Right lobe of liver (tissue), 6 donors: Measurements from ENCODE around the gene MMS22L. TPM values are rescaled to one million over a fixed set of nuclear protein-coding genes. Genes with fewer than 3 reads are reported as not detected.

Experiments
- ATAC-seq, 4 donors: fragments of 200-7000 bp; cut with Tn5 transposase; one replicate each; pipeline ENCODE4 v1.9.1; 2020; ENCODE audit warnings: mild to moderate bottlenecking in 4 of 4, moderate library complexity in 4 of 4
- DNase-seq, 3 donors: peaks; one replicate each; pipeline ENCODE4 v3.0.0-alpha.2; 2020
- H3K27ac ChIP-seq, 3 donors: fragments of 200-600 bp; one replicate each; pipeline ENCODE4 v1.8.0; 2022
- H3K27me3 ChIP-seq, 2 donors: fragments of 200-600 bp; one replicate each; pipeline ENCODE4 v1.8.0; 2022
- H3K36me3 ChIP-seq, 4 donors: fragments of 200-600 bp; sonication (generic) in 1 of 4; one replicate each; pipeline versions ENCODE4 v1.5.1 to v1.8.0; 2017 to 2022; ENCODE audit warnings: control low read depth in 1 of 4
- H3K4me1 ChIP-seq, 4 donors: fragments of 200-600 bp; sonication (generic) in 1 of 4; one replicate each; pipeline versions ENCODE4 v1.5.1 to v1.8.0; 2017 to 2022; ENCODE audit warnings: control low read depth in 1 of 4
- H3K4me3 ChIP-seq, 3 donors: fragments of 200-600 bp; one replicate each; pipeline ENCODE4 v1.8.0; 2022
- H3K9me3 ChIP-seq, 4 donors: fragments of 200-600 bp; sonication (generic) in 1 of 4; one replicate each; pipeline versions ENCODE4 v1.5.1 to v1.8.0; 2017 to 2022; ENCODE audit warnings: control low read depth in 1 of 4
- POLR2A ChIP-seq: fragments of 450-650 bp; IDR thresholded peaks from one replicate; pipeline ENCODE4 v1.6.1; 2017; ENCODE audit warnings: antibody characterized with exemption, mild to moderate bottlenecking
- WGBS: methylation state at CpG from one replicate; pipeline ENCODE4 v1.1.6; 2018; ENCODE audit warnings: low coverage, low lambda C conversion rate; ENCODE audit not compliant: insufficient coverage; ENCODE audit errors: missing lambda C conversion rate; 5-methylcytosine and 5-hydroxymethylcytosine counted together
- intact Hi-C, 2 donors: fragments of 100-400 bp; cut with DNase I; formaldehyde crosslinking; loops; one replicate each; pipeline versions ENCODE4 v1.11.2 to v1.14.1; 2022
- total RNA-seq, 6 experiments: library from RNA; depleted of rRNA in 2 of 6; stranded (reverse); fragments of >200 nt in 2 of 6; fragmentation: NEBNext Ultra II Directional in 3 of 6; extraction: Animal tissue kit (Norgen Biotek cat#: 25700) in 3 of 6; gene quantifications; one replicate each; pipeline versions ENCODE4 v1.1.0 to v1.2.4, GENCODE V29; 2016 to 2023
- TF ChIP-seq, protein P1 (sequence below), 4 donors: fragments of 200-600 bp in 3 of 4; fragments of 450-650 bp in 1 of 4; IDR thresholded peaks; one replicate each; pipeline versions ENCODE4 v1.5.1 to v1.8.0; 2016 to 2022; ENCODE audit warnings: antibody characterized with exemption in 4 of 4, mild to moderate bottlenecking in 2 of 4
- donor health status: DM: no; HTN: yes; CAD: no.
- donor health status: DM: no; HTN: no; CAD: no.
- donor health status: DM: no; HTN: no; CAD: no.
- donor health status: DM: no; HTN: yes; CAD: no.
- donor health status: DM: no; HTN: yes; CAD: no.

Gene MMS22L
- total RNA-seq, 6 experiments from 2014 or later: 0.79 to 5.4 (median 2.3) TPM

DNA sequence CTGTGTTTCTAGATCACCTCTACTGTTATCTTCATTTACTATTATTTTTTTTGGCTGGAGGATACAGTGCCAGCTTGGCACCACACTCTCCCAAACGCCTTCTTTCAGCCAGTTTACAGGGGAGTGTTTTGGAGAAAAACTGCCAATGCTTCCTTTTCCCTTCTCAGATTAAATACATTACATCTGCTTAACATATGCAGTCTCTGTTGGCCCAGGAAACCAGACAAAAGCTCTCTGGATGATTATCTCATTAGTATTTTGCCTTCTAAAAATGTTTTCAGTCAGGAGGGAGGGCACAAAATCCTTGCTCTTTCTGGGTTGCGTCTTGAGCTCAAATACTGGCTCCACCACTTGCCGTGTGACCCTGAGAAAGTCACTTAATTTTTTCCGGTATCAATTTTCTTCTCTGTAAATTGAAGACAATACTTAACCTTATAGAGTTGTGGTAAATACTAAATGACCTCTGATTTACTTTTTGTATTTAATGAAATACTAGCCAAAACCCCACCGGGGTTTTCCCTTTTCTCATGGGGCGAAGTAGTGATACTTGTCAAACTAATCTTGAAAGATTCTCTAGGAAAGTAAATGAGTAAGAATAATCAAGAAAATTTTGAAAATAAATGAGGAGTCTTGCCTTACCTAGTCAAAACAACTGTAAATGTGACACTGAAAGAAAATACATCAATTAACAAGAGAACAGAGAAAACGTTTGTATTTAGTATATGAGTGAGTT lies 146.2 kb downstream of the MMS22L start:
- H3K4me3 ChIP-seq: no peak overlapping the region
- no peaks in the 10 kb centered on the region for H3K4me1 ChIP-seq
- intact Hi-C loops: no loop called here
- ATAC-seq (no peak), DNase-seq (no peak)
- H3K9me3 ChIP-seq: no peaks in the 10 kb centered on the region
- WGBS: 72% methylated on average over 7 of the region's 7 CpGs
- H3K36me3 ChIP-seq: no peaks in the 10 kb centered on the region
- no peak overlapping the region for H3K27ac ChIP-seq
- TF ChIP-seq POLR2A: no peak
- TF ChIP-seq, protein P1, sequence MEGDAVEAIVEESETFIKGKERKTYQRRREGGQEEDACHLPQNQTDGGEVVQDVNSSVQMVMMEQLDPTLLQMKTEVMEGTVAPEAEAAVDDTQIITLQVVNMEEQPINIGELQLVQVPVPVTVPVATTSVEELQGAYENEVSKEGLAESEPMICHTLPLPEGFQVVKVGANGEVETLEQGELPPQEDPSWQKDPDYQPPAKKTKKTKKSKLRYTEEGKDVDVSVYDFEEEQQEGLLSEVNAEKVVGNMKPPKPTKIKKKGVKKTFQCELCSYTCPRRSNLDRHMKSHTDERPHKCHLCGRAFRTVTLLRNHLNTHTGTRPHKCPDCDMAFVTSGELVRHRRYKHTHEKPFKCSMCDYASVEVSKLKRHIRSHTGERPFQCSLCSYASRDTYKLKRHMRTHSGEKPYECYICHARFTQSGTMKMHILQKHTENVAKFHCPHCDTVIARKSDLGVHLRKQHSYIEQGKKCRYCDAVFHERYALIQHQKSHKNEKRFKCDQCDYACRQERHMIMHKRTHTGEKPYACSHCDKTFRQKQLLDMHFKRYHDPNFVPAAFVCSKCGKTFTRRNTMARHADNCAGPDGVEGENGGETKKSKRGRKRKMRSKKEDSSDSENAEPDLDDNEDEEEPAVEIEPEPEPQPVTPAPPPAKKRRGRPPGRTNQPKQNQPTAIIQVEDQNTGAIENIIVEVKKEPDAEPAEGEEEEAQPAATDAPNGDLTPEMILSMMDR (IDR thresholded peaks at IDR 0.05): no peak
- H3K27me3 ChIP-seq: no peaks in the 10 kb centered on the region

GRCh38 chr6:97133067-97133466 lies 149.9 kb downstream of the MMS22L start:
- H3K27ac ChIP-seq: no peak overlapping the region
- TF ChIP-seq POLR2A: no peak
- TF ChIP-seq, protein P1 (IDR thresholded peaks at IDR 0.05): no peak
- intact Hi-C loops: no loop called here
- H3K4me1 ChIP-seq: no peaks in the 10 kb centered on the region
- no peak overlapping the region for H3K4me3 ChIP-seq
- DNase-seq (no peak), ATAC-seq (no peak)
- WGBS: 67% methylated on average over 1 of the region's 1 CpG
- H3K9me3 ChIP-seq: no peaks in the 10 kb centered on the region
- H3K27me3 ChIP-seq: no peaks in the 10 kb centered on the region
- no peaks in the 10 kb centered on the region for H3K36me3 ChIP-seq

DNA sequence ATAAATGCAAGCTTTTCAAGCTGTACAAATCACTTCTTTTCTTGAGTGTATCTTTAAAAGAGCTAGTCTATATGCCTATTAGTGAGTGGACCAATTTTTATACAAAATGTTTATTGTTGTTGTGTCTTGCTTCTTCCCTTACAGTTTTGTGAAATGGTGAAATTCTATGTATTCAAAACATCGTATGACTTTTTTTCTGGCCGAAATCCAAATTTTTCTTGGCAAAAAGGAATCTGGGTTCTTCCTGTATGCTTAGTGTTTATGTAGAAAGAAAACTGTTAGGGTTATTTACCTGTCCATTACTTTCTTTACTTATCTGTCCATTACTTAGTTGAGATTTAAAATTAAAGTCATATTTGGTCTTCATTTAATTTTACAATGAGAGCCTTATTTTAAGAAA lies 153.9 kb downstream of the MMS22L start:
- Histone ChIP-seq H3K9me3 (no peaks in the 10 kb centered on the region), H3K27ac (no peak overlapping the region), H3K4me1 (no peaks in the 10 kb centered on the region), H3K4me3 (no peak overlapping the region), H3K27me3 (no peaks in the 10 kb centered on the region), H3K36me3 (no peaks in the 10 kb centered on the region)
- no peak for DNase-seq
- TF ChIP-seq, protein P1 (IDR thresholded peaks at IDR 0.05): no peak
- WGBS: 26% methylated on average over 2 of the region's 2 CpGs
- ATAC-seq: no peak
- intact Hi-C loops: no loop called here

DNA sequence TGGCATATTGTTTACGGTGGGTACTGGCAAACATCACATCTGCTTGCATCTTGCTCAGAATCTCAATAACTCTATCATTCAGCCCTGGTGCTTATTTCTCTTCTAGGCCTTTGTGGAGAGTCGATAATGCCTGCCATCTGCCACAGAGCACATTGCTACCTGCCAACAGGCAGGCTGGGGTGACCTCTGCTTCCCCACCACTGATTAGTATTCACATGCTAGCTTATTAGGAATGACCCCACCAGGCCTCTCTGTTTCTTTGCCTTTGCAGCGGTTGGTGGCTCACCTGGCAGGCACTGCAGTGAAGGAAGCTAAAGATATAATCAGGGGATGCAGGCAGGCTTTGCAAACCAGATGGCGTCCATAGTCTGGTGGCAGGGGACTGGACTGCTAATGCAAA lies 154.5 kb downstream of the MMS22L start:
- H3K36me3 ChIP-seq: no peaks in the 10 kb centered on the region
- TF ChIP-seq POLR2A: no peak
- H3K4me3 ChIP-seq: no peak overlapping the region
- no peak overlapping the region for H3K27ac ChIP-seq
- no peaks in the 10 kb centered on the region for H3K4me1 ChIP-seq
- DNase-seq: no peak
- intact Hi-C loops: no loop called here
- H3K9me3 ChIP-seq: no peaks in the 10 kb centered on the region
- no peak for ATAC-seq
- WGBS: 68% methylated on average over 4 of the region's 4 CpGs
- H3K27me3 ChIP-seq: no peaks in the 10 kb centered on the region

GRCh38 chr6:97123652-97124051 lies 159.4 kb downstream of the MMS22L start:
- no peak for DNase-seq
- Histone ChIP-seq H3K27me3 (no peaks in the 10 kb centered on the region), H3K4me3 (no peak overlapping the region), H3K36me3 (no peaks in the 10 kb centered on the region), H3K27ac (no peak overlapping the region), H3K9me3 (no peaks in the 10 kb centered on the region), H3K4me1 (no peaks in the 10 kb centered on the region)
- ATAC-seq: no peak
- 40% methylated on average over 3 of the region's 3 CpGs for WGBS
- intact Hi-C loops: no loop called here
- no peak for TF ChIP-seq POLR2A
- TF ChIP-seq, protein P1 (IDR thresholded peaks at IDR 0.05): no peak
